Fibroblast of skin of scalp (primary cell): ENCODE measurements around the gene MYO18A.

ENCODE experiments used
- DNase-seq: peaks from one replicate; pipeline ENCODE4 v3.0.0-alpha.2; 2013

MYO18A gene

DNA sequence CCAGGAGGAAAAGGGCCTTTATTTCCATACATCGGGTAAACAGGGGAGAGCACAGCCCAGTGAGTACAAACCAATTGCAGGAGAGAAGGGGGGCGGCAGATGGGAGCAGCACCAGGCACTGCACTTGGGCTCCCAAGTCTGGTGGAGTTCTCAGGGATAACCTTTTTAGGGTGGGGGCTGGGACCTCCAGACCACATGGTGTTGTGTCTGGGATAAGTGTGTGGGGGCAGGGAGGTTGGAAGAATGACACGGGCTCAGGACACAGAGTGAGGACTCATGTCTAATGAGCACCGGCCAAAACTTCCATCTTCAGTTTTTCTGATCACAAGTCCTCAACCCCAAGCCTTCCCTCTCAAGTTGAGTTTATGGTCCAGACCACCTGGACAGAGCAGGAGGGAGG lies 106.7 kb downstream of the MYO18A start:
- no peak for DNase-seq

DNA sequence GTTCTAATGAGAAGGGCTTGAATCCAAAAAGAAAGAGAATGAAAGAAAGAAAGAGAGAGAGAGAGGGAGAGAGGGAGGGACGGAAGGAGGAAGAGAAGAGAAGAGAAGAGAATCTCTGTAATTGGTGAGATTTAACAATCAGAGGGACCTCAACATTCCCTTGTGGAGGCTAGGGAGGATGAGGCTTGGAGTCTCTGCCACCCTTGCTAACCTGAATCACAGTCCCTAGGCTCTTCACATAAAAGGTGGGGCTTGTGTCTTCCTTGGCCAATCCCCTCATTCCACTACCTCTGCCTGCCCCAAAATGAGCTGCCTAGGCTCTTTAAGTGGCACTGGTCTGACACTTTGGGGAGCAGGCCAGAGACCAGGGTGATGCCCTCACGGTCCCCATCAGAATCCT lies 107.2 kb downstream of the MYO18A start:
- DNase-seq, result no peak

DNA sequence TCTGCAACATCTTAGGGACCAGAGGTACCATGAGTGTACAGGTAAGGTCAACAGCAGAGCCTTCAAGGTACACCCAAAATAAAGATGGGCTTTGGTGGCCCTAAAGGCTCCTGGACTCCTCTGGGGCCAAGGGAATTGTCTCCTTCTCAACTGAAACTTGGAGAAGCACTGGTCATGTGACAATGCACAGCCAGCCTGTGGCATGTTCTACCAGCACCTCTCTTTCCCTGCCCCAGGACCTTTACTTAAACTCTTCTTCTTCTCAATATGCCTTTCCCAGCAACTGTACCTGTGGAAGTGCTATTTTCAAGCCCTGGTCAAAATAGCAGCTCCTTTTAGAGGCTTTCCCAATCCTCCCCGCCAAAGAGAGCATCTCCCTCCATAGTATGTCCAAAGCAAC lies 108.9 kb downstream of the MYO18A start:
- no peak for DNase-seq

DNA sequence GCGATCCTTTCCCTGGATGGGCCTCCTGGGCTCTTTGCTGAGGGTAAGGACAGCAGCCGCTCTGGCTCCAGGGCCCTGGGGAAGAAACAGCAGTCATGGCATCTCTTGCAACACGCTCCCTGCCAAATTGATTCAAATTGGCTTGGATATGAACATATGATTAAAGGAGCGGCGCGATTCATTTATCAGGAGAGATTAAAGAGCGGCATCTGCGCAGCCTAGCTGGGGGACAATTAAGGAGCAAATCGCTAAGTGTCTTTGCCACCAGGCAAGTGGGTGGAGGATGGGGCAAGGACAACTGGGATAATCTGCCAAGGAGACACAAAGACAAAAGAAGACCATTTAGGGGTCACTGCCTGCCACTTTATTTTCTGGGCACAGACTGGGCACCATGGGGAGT lies 109.4 kb downstream of the MYO18A start:
- no peak for DNase-seq

DNA sequence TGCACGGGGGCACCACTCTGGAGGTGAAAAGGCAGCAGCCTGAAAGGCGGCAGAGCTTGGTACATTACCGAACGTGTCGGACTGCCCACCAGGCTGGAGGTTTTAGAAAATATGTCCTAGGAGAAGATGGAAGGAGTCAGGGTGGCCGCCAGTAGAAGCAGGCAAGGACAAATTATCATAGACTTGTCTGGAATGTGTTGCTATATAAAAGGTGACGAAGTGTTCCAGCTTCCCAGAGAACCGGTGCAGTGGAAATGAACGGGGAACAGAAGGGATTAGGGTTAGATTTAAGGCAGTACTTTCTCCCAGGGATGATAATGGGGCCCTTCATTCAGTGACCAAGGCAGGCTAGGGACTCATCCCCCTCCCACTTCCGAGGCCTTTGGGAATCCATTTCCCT lies 109.9 kb downstream of the MYO18A start:
- no peak for DNase-seq

DNA sequence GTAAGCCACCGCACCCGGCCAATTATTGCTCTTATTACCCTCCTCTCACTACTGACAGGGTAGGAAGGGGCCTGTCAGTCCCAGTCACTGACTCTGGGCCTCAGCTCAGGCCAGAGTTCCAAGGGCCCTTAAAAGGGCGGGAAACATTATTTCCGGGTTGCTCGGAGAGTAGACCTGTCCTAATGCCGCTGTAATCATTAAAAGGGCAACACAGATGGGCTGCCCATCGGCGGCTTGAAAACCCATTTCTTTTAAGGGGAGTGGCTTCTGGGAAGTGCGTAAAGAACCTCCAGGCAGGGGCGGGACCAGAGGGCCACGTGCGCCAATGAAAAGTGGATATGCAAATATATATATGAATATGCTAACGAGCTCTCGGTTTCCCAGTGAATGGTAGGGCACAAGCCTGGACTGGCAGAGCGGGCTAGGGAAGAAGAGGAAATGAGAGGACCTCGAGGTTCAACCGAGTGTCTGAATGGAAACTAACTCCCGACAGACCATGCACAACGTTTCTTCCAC lies 110.6 kb downstream of the MYO18A start:
- DNase-seq, result peak; percentile 16

DNA sequence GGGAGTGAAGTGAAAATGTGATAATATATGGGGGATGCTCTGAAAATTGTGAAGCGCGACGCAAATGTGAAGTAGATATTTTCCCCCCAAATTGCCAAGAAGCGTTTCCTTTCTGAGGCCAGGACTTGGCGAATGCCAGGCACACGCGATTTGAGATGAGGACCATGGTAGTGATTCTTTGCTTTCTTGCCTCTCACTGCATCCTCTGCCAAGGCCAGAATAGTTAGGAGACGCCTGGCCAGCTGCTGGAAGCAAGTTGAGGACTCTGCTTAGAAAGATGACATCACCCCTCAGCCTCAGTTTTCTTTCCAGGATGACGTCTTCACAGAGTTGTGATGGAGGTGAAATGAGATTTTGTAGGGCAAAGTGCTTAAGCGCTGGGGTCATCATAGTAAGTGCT lies 111.4 kb downstream of the MYO18A start:
- no peak for DNase-seq

DNA sequence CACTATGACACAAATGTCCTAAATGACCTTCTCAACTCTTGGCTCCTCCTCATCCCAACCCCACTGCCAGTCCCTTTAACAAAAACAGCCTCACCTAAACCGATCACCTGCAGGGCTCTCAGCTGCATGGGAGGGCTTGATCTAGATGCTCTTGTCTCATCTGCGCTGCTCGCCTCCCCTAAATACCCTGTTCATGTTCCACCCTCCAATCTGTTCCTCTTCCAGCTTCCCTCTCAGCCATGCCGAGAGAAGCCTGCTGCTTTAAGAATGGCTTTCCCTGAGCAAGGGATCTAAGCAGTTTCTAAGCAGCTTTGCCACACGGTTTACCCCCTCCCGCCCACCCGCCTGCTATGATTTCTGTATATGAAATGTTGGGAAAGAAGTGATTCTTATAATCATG lies 113.6 kb downstream of the MYO18A start:
- no peak for DNase-seq

DNA sequence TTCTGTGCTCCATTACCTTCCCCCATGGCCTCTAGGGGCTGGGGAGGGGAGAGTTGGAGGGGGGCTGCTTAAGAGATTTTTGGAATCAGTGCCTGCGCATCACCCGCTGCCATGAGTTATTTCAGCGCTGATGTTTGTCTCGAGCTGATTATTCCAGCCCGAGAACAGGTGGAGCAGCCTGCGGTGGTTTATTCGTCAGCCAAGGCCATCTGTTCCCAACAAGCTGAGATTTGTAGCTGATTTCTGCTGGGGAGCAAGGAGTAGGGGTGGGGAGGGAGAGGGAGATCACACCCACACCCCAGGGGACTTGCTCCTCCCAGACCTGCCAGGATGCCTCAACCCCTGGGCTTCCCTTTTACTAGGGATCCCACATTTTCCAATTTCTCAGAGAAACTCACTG lies 114.2 kb downstream of the MYO18A start:
- no peak for DNase-seq

DNA sequence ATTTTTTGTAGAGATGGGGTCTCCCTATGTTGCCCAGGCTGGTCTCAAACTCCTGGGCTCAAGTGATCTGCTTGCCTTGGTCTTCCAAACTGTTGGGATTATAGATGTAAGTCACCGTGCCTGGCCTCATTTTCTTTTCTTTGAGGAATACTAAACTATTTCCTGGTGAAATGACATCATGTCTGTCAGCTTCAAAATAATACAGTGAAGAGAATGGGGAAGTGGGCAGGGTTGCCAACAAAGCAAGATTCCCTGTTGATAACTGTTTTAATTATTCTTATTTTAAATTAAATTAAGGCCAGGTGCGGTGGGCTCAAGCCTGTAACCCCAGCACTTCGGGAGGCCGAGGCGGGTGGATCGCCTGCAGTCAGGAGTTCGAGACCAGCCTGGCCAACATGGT lies 116.2 kb downstream of the MYO18A start:
- no peak for DNase-seq

DNA sequence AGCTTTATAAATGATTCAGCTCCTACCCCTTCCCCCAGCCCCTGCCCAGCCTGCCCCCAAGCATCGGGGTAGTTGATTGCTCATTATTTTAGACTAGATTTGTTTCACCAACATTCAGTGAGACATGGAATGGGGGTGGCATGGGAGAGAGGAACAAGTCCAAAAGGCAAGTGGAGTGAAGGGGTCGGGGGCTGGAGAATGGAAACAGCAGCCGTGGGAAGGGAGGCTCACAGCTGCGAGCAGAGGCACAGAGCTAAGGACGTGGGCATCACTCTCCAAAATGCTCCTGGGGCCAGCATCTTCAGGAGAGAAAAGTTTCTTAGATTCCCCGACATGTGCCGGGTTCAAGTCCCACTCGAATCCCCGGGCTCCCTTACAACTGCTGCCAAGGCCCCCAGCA lies 118.0 kb downstream of the MYO18A start:
- no peak for DNase-seq

DNA sequence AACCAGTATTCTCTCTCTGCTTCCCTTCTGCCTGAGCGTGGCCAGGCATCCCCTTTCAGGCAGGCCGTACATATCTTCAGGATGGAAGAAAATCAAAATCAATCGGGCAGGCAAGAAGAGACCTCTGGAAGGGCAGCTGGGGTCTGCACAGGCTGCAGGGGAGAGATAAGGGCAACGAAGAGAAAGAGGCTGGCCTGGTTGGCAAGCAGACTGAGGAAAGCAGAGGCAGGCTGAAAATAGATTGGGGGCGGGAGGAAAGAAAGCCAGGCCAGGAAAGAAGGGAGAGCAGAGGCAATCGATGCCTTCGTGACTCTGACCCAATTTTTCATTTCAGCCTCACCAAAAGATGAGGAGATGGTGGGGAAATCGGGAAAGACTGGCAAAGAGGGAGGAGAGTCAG lies 119.2 kb downstream of the MYO18A start:
- no peak for DNase-seq

DNA sequence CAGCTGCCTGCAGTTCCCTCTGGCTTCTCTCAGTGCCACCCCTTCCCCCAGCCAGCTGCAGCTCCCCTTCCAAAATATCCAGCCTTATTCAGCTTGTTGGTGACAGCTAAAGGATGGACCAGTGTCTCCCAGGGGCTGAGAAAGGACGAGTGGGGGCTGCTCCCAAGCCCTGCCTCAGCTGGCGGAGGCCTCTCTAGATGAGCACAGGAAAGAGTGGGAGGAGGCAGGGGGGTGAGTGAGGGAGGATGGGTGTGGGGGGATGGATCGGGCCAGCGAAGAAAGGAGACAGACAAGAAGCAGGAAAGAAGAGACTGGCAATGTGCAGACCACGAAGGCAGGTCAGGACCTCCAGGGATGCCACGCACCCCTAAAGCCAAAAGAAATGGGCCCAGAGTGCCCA lies 119.7 kb downstream of the MYO18A start:
- no peak for DNase-seq

DNA sequence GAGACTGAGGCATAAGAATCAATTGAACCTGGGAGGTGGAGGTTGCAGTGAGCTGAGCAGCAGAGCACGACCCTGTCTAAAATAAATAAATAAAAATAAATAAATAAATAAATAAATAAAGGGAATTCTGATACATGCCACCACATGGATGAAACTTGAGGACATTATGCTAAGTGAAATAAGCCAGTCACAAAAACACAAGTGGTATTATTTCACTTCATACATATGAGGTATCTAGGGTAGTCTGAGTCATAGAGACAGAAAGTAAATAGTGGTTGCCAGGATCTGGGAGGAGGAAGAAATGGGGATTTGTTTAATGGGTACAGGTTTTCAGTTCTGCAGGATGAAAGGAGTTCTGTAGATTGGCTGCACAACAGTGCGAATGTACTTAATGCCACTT lies 120.9 kb downstream of the MYO18A start:
- DNase-seq, result peak; percentile 21

DNA sequence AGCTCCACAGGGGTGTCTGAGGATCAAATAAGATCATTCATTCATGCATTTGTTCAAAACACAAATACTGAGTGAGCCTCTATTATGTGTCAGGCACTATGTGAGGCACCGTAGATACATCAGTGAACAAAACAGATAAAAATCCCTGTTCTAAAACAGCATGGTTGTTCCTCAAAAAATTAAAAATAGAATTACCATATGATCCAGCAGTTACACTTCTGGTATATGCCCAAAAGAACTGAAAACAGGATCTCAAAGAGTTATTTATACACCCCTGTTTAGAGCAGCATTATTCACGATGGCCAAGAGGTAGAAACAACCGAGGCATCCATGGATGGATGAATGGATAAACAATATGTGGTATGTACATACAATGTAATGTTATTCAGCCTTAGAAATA lies 121.8 kb downstream of the MYO18A start:
- no peak for DNase-seq

DNA sequence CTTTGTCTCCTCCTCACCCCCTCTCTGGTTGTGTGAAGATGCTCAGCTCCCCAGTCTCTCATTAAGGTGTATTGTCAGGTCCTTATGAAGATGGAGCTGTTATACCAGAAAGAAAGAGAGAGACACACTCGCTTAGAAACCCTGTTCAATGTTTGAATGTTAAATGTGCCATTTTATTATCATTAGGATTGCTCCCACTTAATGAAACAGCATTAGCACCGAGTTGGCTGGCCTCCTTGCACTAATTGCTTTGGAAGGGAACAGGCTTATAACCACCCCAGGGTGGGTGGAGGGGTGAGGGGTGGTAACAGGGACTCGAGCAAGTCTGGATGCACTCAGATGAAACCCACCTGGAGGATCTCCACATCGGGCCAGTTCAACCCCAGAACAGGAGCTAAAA lies 122.8 kb downstream of the MYO18A start:
- DNase-seq, result no peak

DNA sequence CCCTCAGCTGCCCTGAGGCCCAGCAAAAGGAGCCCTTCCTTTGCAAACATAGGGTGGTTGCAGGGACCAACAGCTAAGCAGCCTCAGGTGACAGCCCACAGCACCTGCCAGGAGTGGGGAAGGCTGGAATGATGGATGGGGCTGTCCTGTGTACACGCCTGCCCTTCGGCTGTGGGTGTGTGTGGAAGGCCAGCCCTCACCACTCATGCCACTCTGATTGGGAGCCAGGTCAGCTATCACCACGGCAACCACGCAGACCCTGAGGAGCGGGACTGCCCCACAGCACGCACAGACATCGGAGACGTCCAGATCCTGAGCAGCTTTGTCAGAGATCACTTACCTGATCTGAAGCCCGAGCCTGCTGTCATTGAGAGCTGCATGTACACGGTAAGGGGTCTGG lies 125.4 kb downstream of the MYO18A start:
- DNase-seq, result no peak

DNA sequence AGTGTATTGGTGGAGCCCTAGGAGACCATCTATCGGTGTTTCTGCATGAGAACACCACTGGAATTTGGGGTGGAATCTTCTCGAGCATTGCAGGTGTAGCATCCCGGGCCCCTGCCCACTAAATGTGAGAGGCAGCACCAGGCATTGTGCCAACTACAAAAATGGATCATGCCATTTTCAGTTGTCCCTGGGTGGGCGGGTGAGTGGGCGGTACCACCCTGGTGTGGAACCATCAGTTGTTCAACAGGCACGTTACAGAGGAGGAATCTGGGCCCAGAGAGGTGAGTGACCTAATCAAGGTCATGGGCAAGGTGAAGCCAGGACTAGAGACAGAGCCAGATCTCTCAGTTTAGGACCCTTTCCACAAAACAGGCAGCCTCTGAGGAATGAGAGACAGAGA lies 128.5 kb downstream of the MYO18A start:
- DNase-seq, result no peak

DNA sequence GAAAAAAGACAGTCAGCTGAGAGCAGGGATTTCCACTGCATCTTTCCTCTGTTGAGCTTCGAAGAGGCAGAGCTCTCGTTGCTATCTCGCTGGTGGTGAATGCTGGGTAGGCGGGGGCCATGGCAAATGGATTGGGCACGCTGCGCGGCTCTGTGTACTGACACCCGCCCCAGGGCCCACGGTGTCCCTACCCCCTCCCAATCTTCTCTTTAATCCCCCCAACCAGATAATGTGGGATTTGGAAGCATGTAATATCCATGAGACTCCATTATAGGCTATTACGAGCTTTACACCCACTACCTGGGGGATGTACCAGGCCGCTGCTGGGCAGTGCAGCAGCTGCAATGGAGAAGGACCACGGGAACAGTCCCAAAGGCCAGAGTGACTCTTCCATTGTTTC lies 129.0 kb downstream of the MYO18A start:
- DNase-seq, result no peak

DNA sequence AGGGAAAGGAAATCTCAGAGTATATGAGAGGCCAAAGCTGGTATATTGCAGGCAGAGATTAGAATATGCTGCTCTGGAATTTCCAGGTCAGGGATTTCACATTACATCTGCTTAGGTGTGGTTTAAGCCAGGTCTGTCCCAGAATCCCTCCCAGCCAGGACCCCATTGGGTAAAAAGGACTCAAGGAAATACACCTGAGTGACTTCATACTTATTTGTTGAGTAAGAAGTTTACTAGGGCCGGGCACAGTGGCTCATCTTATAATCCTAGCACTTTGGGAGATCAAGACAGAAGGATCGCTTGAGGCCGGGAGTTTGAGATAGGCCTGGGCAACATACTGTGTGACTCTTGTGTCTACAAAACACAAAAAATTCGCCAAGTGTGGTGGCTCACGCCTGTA lies 130.0 kb downstream of the MYO18A start:
- DNase-seq, result no peak

DNA sequence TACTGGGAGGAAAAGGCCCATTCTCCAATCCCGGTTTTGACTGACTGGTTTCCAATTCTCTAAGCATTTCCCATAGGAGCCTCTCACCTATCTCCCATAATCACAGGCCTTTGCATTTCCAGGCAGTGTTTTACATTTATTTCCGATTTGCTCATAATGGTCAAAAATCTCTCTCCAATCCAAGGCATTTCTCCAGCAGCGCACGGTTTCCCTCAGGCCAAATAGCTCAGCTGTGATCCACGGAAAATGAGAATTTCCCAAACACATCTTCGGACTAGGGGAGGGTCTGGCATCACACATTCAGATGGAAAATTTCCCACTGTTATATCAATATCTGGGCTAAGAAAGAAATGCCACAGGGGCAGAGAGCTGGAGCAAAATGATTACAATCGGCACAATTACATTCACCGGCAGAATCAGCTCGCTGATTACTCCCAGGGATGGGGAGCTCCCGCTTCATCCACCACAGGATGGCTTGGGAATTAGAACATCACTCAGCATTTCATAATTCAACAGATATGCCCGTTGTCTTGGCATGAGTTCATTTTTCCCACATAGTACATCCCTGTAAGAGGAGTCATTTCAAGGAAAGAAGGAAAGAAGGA lies 130.6 kb downstream of the MYO18A start:
- no peak for DNase-seq

DNA sequence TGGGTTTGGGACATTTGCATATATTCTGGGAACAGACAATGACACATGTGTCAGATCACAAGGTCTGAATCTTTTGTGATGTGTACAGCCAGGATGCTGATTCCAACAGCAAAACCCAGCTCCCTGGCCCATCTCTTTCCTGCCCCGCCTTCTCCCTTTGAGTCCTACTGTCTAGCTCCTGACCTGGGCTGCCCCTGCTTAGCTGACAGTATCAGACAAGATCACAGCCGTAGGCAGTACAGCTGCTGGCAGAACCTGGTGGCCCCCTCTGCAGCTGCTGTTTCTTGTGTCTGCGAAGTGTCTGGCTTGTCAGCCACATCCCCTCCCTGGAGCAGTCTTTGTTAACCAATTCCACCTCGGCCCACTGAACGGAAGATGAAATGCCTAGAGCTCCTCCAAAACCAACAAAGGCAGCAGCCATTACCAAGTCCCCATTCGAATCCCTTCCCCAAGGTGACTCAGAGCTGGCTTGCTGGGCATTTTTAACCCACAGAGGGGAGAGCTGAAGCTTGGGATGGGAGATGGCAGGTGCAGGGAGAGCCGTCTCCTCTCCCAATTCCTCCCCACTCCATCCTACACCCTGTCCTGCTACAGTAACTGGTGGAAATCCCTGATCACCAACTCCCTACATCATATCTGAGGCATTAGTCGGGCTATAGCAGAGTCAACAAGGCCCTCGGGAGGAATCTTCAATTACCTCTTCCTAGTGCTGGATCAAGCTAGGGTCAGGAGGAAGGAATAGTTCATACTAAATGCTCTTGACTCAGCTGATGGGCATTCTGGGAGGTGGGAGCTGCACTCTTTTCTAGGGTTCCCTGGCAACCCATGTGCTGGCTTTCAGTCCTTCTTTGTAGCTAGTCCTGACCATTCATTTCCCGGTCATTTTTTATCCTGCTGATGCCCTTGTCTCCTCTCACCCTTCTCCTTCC lies 131.5 kb downstream of the MYO18A start:
- DNase-seq, result no peak

DNA sequence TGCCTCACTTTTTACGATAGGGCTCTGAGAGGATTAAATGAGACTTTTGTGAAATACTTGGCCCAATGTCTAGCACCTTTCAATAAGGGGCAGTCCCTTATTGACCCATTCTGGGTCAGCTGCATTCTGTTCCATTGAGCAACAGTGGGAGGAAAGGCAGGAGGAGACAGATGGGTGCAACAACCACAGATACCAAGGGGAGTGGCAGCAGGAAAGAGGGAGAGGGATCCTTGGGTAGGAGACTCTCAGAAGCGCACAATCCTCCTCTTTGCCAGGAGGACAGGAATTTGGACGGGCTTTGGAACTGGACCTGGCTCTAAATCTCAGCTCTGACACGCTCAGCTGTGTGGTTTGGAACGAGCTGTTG lies 133.7 kb downstream of the MYO18A start:
- no peak for DNase-seq

DNA sequence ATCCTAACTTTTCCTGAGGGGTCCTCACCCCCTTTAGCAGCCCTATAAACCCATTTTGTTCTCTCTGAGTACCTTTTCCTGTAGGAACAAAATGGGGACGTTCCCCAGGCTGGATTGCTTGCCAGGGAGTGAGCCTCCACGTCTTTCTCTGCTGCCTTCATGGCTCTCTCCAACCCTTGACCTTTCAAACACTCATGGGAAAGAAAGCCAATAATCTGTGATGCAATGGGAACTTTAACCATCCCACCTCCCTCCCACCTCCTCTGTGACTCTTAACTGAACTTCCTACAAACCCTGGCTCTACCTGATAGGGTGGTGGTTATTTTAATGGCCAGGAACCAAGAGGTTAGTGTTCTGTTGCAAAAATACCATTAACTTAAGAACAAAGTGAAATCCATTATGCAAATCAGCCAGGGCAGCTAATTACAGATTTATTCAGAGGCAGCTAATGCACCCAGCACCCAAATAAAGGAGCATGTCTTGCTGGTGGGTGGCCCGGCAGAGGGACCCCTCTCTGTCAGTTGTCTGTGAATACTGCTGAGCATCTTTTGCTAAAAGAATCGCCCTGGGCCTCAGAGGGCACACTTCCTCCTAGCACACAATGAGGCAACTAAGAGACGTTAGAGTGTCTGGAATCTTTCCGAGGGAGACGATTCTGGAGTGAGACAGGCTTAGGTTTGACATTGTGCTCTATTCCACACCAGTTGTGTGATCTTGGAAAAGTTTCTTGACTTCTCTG lies 134.3 kb downstream of the MYO18A start:
- DNase-seq, result no peak
